K562 treated with DMSO at 1 percent for 4 hours (cell line): ENCODE data around the gene CNFN. TPM values are rescaled to one million over a fixed set of nuclear protein-coding genes. Genes with fewer than 3 reads are reported as not detected.

Experiments
- total RNA-seq: library from RNA; unstranded; fragments of 300-600 nt; gene quantifications from 2 replicates; pipeline ENCODE4 v1.2.3, GENCODE V29; 2022; ENCODE audit not compliant: insufficient read depth

CNFN gene
- not detected in 2 replicates for total RNA-seq

GRCh38 chr19:42389899-42390298, at the start of gene CNFN:
TSS of gene CNFN (minus strand) at chr19:42390297. CDS start at chr19:42389037, 1,260 bp downstream.

GRCh38 chr19:42427313-42427712, 37.2 kb upstream of the CNFN start, which contains the start of gene LIPE:
TSS of gene LIPE (minus strand) at chr19:42427388. CDS start at chr19:42427149, 239 bp downstream.

Other genes starting within 250 kb of the CNFN start
- gene DEDD2, start 172.6 kb downstream of the CNFN start, total RNA-seq: 49.6 and 66.4 TPM in 2 replicates
- 6.2 and 6.9 TPM in 2 replicates for gene ZNF526, start 170.0 kb downstream of the CNFN start, total RNA-seq
- 75.3 and 83.6 TPM in 2 replicates for gene GSK3A, start 147.7 kb downstream of the CNFN start, total RNA-seq
- gene ERF, start 135.2 kb downstream of the CNFN start, total RNA-seq: 35.7 and 71.0 TPM in 2 replicates
- gene CIC, start 121.0 kb downstream of the CNFN start, total RNA-seq: 43.1 and 55.1 TPM in 2 replicates
- gene PRR19, start 88.2 kb downstream of the CNFN start, total RNA-seq: 1.4 TPM in 1 of 2 replicates, not detected in the other
- 99.3 and 130 TPM in 2 replicates for gene PAFAH1B3, start 87.7 kb downstream of the CNFN start, total RNA-seq
- 0.79 TPM in 1 of 2 replicates, not detected in the other for gene TMEM145, start 77.0 kb downstream of the CNFN start, total RNA-seq
- 13.9 and 17.3 TPM in 2 replicates for gene MEGF8, start 64.7 kb downstream of the CNFN start, total RNA-seq
- gene LIPE, start 37.1 kb upstream of the CNFN start, total RNA-seq: not detected in 2 replicates
- gene CXCL17, start 52.6 kb upstream of the CNFN start, total RNA-seq: not detected in 2 replicates
- 0.87 and 1.2 TPM in 2 replicates for gene CEACAM1, start 138.2 kb upstream of the CNFN start, total RNA-seq
- not detected in 2 replicates for gene CEACAM8, start 204.6 kb upstream of the CNFN start, total RNA-seq